Epithelial cell of esophagus (primary cell): Measurements from ENCODE around the gene FAF2.

Source experiments
- DNase-seq: peaks from one replicate; pipeline ENCODE4 v3.0.0; 2010; ENCODE audit warnings: low read depth
- H3K4me3 ChIP-seq: 2 replicates; pipeline ENCODE4 v1.5.1; 2011; ENCODE audit warnings: mild to moderate bottlenecking, low read length, control low read depth
- CTCF ChIP-seq: IDR thresholded peaks from 2 replicates; pipeline ENCODE4 v1.5.1; 2011; ENCODE audit warnings: low read depth, mild to moderate bottlenecking, low read length, control low read depth, inconsistent platforms; ENCODE audit not compliant: insufficient read depth; ENCODE audit errors: missing control alignments

FAF2 gene

GRCh38 chr5:176413709-176414191 is 34.4 kb upstream of the FAF2 start:
- DNase-seq, result no peak
- no peak for TF ChIP-seq CTCF
- peak overlapping the region; percentile 90 for H3K4me3 ChIP-seq

DNA sequence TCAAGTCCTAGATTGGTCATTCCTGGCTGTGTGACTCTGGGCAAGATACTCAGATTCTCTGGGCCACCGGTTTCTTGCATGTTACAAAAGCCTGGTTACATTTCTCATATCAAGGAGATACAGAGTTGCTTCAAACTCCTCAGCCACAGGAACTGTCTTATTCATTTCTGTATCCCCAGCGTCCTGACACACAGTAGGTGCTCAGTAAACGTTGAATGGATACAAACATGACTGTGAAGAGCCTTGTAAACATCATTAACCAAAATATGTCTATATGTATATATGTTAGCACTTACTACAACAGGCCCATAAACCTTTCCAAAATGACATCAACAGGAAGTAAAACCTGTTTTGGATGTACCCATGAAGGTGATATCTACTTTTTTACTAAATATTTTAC is 33.5 kb upstream of the FAF2 start:
- peak; percentile 30 for DNase-seq
- peak overlapping the region; percentile 90 for H3K4me3 ChIP-seq
- no peak for TF ChIP-seq CTCF

- H3K4me3 ChIP-seq, result peak overlapping the region; percentile 90
- no peak for TF ChIP-seq CTCF
- DNase-seq, result peak; percentile 56
Measured at GRCh38 chr5:176415240-176415951, 32.8 kb upstream of the FAF2 start.

GRCh38 chr5:176415952-176416924 is 31.9 kb upstream of the FAF2 start, which contains the start of gene CLTB:
CLTB (minus strand) TSS chr5:176416539; CDS start chr5:176416363, 176 bp downstream.
- peak within 1 kb of the TSS; percentile 90 for H3K4me3 ChIP-seq
- peak; percentile 19 for TF ChIP-seq CTCF
- DNase-seq, result peak; percentile 91

DNA sequence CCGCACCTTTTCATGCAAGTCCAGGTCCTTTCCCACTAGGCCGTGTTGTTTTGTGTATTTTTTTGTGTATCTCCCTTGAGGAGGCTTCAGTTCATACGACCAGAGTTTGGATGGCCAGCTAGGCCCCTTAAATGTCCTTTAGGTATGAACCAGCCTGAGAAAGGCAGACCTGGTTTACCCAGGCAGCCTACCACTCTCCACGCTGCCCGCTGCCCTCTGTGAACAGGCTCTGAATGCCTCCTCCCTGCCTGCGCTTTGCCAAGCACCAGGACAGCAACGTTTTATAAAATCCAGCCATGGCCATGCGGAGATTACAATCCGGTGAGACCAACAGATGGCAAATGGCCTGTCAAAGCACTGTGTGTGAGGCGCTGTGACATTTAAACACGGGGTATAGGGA is 31.2 kb upstream of the FAF2 start:
- TF ChIP-seq CTCF, result no peak
- no peak overlapping the region for H3K4me3 ChIP-seq

GRCh38 chr5:176418251-176418650 is 29.9 kb upstream of the FAF2 start:
- peak; percentile 98 for DNase-seq
- TF ChIP-seq CTCF, result no peak
- no peak overlapping the region for H3K4me3 ChIP-seq

More for the DNA sequence above, 31.2 kb upstream of the FAF2 start:
- no peak for DNase-seq
